Thoracic aorta (tissue), 2 donors: Measurements from ENCODE around the gene PARD3B. TPM values are rescaled to one million over a fixed set of nuclear protein-coding genes. Genes with fewer than 3 reads are reported as not detected.

ENCODE experiments used
- ATAC-seq: fragments of 150-250 bp; one replicate; pipeline ENCODE4 v1.8.0; 2017; ENCODE audit warnings: low read depth; ENCODE audit not compliant: insufficient number of reproducible peaks, low FRiP score
- DNase-seq: peaks from one replicate; pipeline ENCODE4 v3.0.0-alpha.2; 2020; ENCODE audit warnings: low spot score
- H3K27ac ChIP-seq, 2 donors: fragments of 200-600 bp; sonication (generic); 1 replicate in 1 of 2; 2 replicates in 1 of 2; pipeline ENCODE4 v1.5.1; 2016; ENCODE audit warnings: mild to moderate bottlenecking in 2 of 2, moderate library complexity in 2 of 2
- H3K27me3 ChIP-seq: fragments of 200-600 bp; sonication (generic); replicated peaks from 2 replicates; pipeline ENCODE4 v1.6.0; 2016; ENCODE audit warnings: mild to moderate bottlenecking; ENCODE audit not compliant: insufficient read depth
- H3K36me3 ChIP-seq: fragments of 200-600 bp; sonication (generic); one replicate; pipeline ENCODE4 v1.5.1; 2016
- H3K4me1 ChIP-seq, 2 donors: fragments of 200-600 bp; sonication (generic); 1 replicate in 1 of 2; 2 replicates in 1 of 2; pipeline versions ENCODE4 v1.5.1 to v1.6.0; 2016; ENCODE audit warnings: low read depth in 2 of 2, mild to moderate bottlenecking in 1 of 2; ENCODE audit not compliant: control insufficient read depth in 1 of 2
- H3K4me3 ChIP-seq: fragments of 200-600 bp; sonication (generic); 2 replicates; pipeline ENCODE4 v1.5.1; 2016; ENCODE audit warnings: mild to moderate bottlenecking
- H3K9me3 ChIP-seq: fragments of 200-600 bp; sonication (generic); 2 replicates; pipeline ENCODE4 v1.5.1; 2016
- CTCF ChIP-seq: fragments of 200-600 bp; sonication (generic); IDR thresholded peaks from one replicate; pipeline ENCODE4 v1.5.1; 2019; ENCODE audit warnings: antibody characterized with exemption
- total RNA-seq, 2 donors: library from RNA; depleted of rRNA; stranded (reverse); fragments of >200 nt; gene quantifications; one replicate each; pipeline versions ENCODE4 v1.1.0 to v1.2.3, GENCODE V29; 2016

The PARD3B gene
- total RNA-seq, 2 donors from 2014 or later, result 25.7 to 34.5 TPM

- H3K27ac ChIP-seq, result no peak overlapping the region
- no peak for ATAC-seq
- no peak for DNase-seq
- no peaks in the 10 kb centered on the region for H3K27me3 ChIP-seq
- no peaks in the 10 kb centered on the region for H3K9me3 ChIP-seq
- H3K4me3 ChIP-seq, result no peak overlapping the region
- no peaks in the 10 kb centered on the region for H3K4me1 ChIP-seq
- no peaks in the 10 kb centered on the region for H3K36me3 ChIP-seq
- no peak for TF ChIP-seq CTCF
These were observed 83.8 kb downstream of the PARD3B start for GRCh38 chr2:204628926-204629712.

- no peak for TF ChIP-seq CTCF
These were observed 87.1 kb downstream of the PARD3B start for GRCh38 chr2:204632410-204632809.

GRCh38 chr2:204634564-204634963 lies 89.3 kb downstream of the PARD3B start:
- no peak for DNase-seq
- no peaks in the 10 kb centered on the region for H3K36me3 ChIP-seq
- no peak overlapping the region for H3K4me3 ChIP-seq
- ATAC-seq, result no peak
- no peak overlapping the region for H3K27ac ChIP-seq
- no peaks in the 10 kb centered on the region for H3K9me3 ChIP-seq
- H3K4me1 ChIP-seq, result no peaks in the 10 kb centered on the region
- no peaks in the 10 kb centered on the region for H3K27me3 ChIP-seq
- no peak for TF ChIP-seq CTCF

More at GRCh38 chr2:204632410-204632809, 87.1 kb downstream of the PARD3B start:
- no peaks in the 10 kb centered on the region for H3K9me3 ChIP-seq
- DNase-seq (no peak), ATAC-seq (no peak)
- no peaks in the 10 kb centered on the region for H3K27me3 ChIP-seq
- no peaks in the 10 kb centered on the region for H3K4me1 ChIP-seq
- no peak overlapping the region for H3K4me3 ChIP-seq
- no peak overlapping the region for H3K27ac ChIP-seq
- no peaks in the 10 kb centered on the region for H3K36me3 ChIP-seq

GRCh38 chr2:204635478-204635877 lies 90.2 kb downstream of the PARD3B start:
- no peak overlapping the region for H3K27ac ChIP-seq
- no peaks in the 10 kb centered on the region for H3K36me3 ChIP-seq
- no peak for TF ChIP-seq CTCF
- ATAC-seq, result no peak
- no peaks in the 10 kb centered on the region for H3K9me3 ChIP-seq
- no peaks in the 10 kb centered on the region for H3K4me1 ChIP-seq
- no peak for DNase-seq
- no peaks in the 10 kb centered on the region for H3K27me3 ChIP-seq
- no peak overlapping the region for H3K4me3 ChIP-seq

GRCh38 chr2:204638471-204639194 lies 93.4 kb downstream of the PARD3B start:
- no peak for TF ChIP-seq CTCF
- Histone ChIP-seq H3K4me1 (no peaks in the 10 kb centered on the region), H3K27ac (no peak overlapping the region), H3K4me3 (no peak overlapping the region), H3K9me3 (no peaks in the 10 kb centered on the region), H3K27me3 (no peaks in the 10 kb centered on the region), H3K36me3 (no peaks in the 10 kb centered on the region)
- no peak for ATAC-seq
- DNase-seq, result no peak
